Activated naive CD4-positive, alpha-beta T cell (primary cell): Measurements from ENCODE around the gene RASL10A.

Experiments
- DNase-seq, 4 experiments: peaks; one replicate each; lab custom pipeline; 2025; lab: John Stamatoyannopoulos, UW

The RASL10A gene

GRCh38 chr22:29319072-29319471 lies 3.6 kb upstream of the RASL10A start:
- no peak for DNase-seq

GRCh38 chr22:29317827-29318454 lies 2.4 kb upstream of the RASL10A start:
- no peak for DNase-seq

GRCh38 chr22:29316141-29316828 lies 788 bp upstream of the RASL10A start:
- DNase-seq: no peak

DNA sequence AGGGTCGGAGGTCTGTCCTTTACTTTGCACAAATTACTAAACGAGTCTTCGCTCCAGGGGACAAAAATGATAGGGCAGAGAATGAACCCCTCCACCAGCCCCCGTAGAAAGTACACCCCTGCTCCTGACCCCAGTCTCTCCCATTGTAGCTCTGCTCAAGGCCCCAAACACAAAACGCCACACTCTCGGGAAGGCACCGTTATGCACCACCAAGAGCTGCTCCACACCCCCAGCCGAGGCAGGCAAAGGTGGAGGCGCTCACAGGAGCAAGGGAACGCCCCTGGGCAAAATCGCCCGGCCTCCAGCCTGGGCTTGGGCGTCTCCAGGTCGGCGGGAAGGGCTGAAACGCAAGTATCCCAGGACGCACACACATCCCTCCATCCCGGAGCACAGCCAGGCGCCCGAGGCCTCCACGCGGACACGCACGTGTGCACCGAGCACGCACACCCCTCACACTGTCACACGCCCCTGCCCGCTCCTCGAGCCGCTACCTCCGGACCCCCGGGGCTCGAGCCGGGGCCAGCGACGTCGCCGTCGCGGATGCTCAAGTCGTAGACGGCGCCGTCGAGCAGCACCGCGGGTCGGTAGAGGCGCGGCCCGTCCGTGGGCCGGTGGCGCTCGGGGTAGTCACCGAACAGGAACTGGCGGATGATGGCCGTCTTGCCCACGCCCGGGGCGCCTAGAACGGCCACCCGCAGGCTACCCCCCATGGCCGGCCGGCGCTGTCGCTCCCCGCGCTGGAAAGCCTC lies 786 bp downstream of the RASL10A start:
- DNase-seq: no peak

- no peak for DNase-seq
Observed at GRCh38 chr22:29313576-29314466, 1.7 kb downstream of the RASL10A start.

- DNase-seq: no peak
Observed at GRCh38 chr22:29313126-29313575, 2.3 kb downstream of the RASL10A start.

DNA sequence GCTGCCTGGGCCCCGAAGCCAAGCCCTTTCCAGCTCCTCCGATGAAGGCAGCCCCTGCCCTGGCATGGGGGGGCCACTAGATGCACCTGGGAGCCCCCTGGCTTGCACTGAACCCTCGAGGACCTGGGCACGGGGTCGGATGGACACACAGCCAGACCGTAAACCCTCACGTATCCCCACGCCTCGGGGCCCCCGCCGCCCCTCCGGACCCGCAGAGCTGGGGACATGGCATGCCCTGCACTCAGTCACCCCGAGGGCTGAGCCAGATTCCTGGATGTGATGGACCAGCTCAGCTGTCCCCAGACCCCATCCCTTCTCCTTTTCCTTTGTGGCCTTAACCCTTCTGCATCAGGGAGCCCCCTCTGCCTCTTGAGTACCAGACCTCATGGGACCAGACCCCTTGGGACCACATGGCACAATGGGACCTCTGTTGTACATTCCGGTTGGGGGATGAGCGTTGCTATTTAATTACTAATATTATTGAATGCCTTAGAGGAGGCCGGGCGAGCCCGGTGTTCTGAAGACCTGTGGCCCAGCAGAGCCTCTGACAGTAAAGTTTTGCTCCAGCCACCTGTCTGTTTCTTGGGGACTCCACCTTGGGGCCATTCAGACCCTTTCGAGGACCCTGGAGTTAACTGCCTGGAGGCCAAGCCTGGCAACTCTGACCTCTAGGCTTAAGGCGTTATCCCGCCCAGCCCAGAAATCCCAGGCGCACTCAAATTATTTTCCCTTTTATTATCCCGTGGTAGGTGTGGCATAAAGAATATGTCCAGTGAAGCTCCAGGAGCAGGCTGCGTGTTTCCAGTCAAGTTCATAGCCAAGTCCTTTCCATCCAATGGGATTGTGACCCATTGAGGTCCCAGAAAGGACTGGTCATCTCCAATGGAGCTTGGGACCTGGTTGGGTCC lies 3.0 kb downstream of the RASL10A start:
- DNase-seq: no peak

DNA sequence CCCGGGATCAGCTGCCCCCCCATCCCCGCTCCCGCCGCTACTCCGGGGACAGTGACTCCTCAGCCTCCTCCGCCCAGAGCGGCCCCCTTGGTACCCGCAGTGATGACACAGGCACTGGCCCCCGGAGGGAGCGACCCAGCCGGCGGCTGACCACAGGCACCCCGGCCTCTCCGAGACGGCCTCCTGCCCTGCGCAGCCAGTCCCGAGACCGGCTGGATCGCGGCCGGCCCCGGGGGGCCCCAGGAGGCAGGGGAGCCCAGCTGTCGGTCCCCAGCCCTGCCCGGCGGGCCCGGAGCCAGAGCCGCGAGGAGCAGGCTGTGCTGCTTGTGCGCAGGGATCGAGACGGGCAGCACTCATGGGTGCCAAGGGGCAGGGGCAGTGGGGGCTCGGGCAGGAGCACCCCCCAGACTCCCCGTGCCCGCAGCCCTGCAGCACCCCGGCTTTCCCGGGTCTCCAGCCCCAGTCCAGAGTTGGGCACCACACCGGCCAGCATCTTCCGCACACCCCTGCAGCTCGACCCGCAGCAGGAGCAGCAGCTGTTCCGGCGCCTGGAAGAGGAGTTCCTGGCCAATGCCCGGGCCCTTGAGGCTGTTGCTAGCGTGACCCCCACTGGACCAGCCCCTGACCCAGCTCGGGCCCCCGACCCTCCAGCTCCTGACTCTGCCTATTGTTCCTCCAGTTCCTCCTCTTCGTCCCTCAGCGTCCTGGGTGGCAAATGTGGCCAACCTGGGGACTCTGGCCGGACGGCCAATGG lies 3.9 kb downstream of the RASL10A start:
- DNase-seq: no peak

- DNase-seq: no peak
Observed at GRCh38 chr22:29310863-29311339, 4.6 kb downstream of the RASL10A start.

GRCh38 chr22:29310065-29310862 lies 5.2 kb downstream of the RASL10A start:
- no peak for DNase-seq

- no peak for DNase-seq
Observed at GRCh38 chr22:29309332-29310064, 6.0 kb downstream of the RASL10A start.

DNA sequence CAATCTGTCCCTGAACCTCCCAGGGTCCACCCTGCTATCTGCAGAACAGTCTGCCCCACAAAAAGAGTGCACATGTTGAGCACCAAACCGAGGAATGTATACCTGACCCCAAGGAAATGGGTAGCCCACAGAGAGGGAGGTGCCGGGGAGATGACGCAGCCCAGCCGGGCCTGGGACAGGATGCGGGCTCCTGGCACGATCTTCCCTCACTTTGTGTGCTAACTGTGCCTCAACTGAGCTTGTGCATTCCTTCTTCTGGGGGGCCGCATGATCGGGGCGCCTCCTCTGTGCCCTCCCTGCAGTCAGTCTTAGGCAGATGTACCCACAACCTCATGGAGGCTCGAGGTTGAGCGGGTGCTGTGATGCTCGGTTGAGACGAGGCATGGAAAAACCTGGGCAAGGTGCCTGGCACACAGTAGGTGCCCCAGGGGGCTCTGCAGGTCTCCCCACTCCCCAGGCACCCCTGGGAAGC lies 6.7 kb downstream of the RASL10A start:
- DNase-seq: no peak

GRCh38 chr22:29308148-29308790 lies 7.2 kb downstream of the RASL10A start:
- no peak for DNase-seq

DNA sequence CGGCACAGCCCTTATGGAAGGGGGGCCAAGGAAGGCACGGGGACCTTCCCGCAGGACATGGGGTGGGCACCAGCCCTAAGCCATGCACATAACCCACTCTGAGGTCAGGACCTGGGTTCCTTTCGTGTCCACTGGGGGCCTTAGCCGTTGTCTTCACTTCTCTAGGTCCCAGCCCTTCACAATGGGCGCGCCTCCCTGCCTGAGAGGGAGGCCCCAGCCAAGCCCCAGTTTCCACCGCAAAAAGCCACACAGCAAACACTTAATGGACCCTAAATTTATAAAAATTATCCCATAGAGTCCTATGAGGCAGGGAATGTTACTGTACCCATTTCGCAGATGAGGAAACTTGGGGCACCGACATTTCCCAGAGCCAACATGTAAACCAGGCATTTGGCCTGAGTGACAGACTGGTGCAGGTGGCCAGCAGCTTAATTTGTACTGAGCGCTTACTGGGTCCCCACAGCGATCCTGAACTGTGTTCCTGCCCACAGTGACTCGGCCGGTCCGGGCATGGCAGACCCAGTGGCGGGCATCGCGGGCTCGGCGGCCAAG lies 7.8 kb downstream of the RASL10A start:
- no peak for DNase-seq

DNA sequence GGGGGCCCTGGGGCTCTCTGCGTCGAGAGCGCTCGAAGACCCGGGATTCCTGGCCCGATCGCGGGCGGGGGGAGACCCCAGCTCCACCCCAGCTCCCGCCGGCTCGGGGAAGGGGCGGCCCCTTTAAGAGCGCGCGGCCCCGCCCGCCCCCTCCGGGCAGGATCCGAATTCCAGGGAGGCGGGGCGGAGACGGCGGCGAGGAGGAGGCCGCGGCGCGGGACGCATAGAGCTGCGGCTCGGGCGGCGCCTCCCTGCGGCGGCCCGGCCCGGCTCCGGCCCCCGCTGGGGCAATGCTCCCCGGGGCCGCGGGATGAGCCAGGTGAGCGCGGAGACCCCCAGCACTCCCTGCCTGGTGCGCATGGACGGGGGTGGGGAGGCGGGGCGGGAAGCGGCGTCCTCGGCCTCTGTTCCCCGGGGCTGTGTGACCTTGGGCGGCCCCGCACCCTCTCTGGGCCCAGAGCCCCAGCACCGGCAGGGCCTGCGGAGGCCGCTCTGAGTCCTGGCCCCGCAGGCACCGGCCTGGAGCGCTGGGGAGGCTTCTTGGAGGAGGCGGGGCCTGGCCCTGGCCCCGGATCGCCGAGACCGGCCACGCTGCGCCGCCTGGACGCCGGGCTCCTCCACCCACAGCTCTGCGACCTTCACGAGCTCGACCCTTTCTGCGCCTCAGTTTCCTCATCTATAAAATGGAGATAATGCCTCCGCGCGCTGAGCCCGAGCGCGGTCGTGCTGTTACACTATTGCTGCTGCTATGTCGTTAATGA lies 8.5 kb downstream of the RASL10A start:
- DNase-seq: no peak

- DNase-seq: no peak
Observed at GRCh38 chr22:29306175-29306834, 9.2 kb downstream of the RASL10A start, which contains the start of gene GAS2L1. Gene GAS2L1, plus strand, starts transcription at chr22:29306650. Its CDS starts 1,456 bp downstream, at chr22:29308106.
